Stimulated activated CD4-positive, alpha-beta T cell treated with anti-CD3 and anti-CD28 coated beads, TNF-alpha, amount 100 ng/mL, for 1 hour (primary cell): ENCODE results near the gene MOGAT1.
"Not testable (repeated sequence)": the region's sequence is repeated elsewhere in the genome, so short reads cannot be mapped to it uniquely, and the experiment has no call there.

Experiments used
- DNase-seq, 3 donors: peaks; one replicate each; pipeline ENCODE4 v3.0.0-alpha.2; 2020; ENCODE audit warnings: low read depth in 3 of 3, low spot score in 1 of 3

MOGAT1 gene

DNA sequence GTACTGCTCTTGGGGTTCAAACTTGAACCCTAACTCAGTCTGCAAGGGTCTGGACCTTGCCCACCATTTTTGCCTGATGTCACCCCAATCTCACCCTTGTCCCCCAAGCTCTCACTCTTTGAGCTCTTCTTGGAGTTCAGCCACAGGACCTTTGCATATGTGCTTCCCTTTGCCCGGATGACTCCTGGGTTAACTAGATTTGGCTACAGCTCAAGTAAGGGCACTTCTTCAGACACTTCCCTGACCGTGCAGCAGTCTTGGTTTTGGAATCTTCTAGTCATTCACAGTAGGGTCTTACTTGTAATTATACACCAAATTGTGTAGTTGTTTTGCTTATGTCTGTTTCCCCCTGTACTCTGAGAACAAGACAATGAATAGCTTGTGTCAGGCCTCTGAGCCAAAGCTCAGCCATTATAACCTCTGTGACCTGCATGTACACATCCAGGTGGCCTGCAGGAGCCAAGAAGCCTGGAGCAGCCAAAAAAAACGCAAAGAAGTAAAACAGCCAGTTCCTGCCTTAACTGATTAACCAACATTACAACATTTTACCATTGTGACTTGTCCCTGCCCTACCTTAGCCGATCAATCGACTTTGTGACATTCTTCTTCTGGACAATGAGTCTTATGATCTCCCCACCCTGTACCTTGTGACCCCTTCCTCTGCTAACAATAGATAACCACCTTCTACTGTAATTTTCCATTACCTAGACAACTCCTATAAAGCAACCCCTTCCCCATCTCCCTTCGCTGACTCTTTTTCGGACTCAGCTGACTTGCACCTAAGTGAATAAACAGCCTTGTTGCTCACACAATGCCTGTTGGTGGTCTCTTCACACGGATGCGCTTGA is 1.0 kb upstream of the MOGAT1 start:
- DNase-seq = no peak

DNA sequence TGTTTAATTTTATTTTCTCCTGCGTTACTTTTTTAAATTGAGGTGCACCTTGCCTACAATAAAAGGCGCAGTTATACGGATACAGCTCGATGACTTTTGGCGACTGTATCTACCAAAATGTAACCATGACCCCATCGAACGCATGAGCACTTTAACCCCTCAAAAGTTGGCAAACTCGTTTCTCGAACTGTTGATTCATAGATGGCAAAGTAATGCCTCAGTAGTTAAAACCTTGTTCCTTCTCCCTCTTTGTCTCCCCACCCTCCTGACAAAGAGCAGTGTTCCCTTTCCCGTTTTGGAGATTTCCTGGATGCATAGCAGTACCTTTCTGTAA is 577 bp downstream of the MOGAT1 start:
- DNase-seq = no peak

GRCh38 chr2:222673273-222673672 is 1.8 kb downstream of the MOGAT1 start:
- DNase-seq = no peak

DNA sequence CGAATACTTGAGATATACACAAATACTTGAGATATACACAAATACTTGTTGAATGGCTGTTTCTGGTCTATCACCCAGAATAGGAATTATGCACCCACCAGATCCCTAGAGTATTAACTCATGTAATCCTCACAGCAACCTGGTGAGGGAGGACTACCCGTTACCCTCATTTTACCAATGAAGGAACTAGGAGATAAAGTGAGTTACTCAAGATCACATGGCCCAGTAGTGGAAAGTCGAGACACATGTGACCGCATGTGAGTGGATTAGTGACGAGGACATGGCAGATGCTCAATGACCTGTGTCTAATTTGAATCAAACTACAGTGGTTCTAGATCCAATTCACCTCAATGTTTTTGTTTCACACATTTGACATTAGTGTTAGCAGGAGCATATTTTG is 2.4 kb downstream of the MOGAT1 start:
- DNase-seq = no peak

DNA sequence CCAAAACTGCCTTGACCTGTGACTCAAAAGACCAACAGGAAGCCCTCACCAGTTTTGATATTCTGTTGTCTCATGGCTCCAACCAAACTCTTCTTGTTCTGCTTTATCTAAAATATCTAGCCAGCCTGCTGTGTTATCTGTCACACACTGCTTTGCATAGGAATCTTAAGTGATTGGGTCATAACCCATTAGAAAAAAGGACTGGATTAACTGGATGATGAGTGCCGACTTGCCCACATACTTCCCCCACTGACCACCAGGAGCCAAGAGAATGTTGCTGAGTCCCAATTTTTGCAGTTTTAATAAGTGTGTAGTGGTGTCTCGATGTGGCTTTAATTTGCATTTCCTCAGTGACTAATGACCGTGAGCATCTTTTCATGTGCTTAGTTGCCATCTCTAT is 6.5 kb downstream of the MOGAT1 start:
- no peak for DNase-seq

- DNase-seq = no peak
These were observed 12.3 kb downstream of the MOGAT1 start for GRCh38 chr2:222683805-222684204.

DNA sequence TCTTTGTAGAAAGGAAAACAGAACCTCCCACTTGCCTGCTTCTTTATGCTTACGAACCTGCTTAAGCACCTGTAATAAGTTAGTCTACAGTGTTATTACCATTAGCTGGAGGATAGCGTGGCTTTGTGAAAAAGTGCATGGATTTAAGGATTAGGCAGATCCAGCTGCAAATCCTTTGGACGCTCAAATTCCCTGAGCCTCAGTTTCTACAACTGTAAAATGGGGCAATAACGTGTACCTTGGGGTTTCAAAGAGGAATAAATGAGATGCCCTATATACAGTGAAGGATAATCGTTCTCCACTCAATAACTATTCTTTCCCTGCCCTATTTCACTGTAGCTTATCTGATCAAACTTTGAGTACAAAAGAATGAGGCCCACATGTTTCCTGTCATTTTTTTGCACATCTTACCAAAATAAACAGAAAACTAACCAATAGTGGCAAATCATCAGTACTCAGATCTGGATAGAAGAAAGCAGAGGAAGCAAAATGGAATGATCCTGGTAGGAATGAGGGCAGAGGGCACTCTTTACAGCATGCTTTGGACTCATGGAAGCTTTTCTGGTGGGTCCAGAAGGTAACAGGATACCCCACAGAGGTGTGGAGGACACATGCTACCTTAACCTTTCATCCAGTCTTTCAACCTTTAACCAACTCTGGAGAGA is 14.8 kb downstream of the MOGAT1 start:
- no peak for DNase-seq

DNA sequence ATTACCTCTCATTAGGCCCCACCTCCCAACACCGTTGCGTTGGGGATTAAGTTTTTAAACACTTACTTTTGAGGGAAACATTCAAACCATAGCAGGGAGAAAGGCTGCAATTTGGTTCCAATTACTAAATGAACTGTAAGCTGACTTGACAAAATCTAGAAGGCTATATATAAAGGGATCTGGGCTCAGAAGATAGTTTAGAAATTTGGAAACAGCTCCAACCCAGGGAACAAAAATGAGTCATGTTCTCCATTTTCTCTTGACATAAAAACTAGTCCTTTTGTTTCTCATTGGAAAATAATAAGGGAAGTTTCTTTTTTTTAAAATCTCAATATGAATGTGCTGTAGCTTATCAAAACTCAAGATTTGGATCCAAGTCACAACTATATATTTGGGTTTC is 17.5 kb downstream of the MOGAT1 start:
- DNase-seq = no peak

DNA sequence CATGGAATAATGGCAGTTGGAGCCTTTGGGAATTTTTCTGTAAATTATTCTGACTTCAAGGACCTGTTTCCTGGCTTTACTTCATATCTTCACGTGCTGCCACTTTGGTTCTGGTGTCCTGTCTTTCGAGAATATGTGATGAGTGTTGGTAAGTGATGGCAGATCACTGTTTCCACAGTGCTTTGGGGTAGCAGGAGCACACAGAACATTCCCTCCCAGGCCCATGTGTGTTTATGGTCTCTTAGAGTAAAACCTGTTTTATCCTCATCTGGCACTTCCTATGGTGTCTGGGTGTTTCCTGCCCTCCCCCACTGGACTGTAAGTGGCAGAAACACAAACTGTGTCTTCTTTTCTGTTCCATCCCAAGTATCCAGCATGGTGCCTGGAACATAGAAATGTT is 17.9 kb downstream of the MOGAT1 start:
- no peak for DNase-seq

DNA sequence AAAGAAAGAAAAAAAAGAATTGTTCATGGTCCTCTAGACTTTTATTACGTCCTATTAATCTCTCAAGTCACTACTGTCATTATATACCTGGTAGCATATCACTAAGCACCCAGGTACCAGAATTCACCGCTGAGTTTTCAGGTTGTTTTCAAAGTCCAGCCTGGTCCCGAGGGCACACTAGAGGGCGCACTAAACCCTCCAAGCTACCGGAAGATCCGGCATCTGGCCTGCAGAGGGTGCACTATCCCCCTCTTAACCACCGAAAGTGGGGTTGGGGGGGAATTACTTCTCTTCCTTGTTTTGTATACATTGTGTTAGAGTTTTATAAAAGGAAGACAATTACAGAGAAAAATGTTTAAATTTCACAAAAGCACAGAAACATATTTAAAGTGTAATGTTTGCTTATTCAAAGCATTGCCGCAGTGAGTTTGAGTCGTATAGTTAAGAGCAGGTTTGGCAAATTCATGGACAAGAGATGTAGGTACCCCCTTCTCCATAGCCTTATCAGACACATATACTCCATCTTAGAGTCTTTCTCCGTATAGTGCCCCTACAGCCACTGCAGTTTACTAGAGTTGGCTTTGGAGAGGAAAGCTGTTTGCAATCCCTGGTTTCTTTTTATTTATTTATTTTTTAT is 19.2 kb downstream of the MOGAT1 start:
- peak; percentile 5 to 54 (median 43) for DNase-seq

- DNase-seq = not testable (repeated sequence)
These were observed 22.0 kb downstream of the MOGAT1 start for GRCh38 chr2:222693413-222693812.

GRCh38 chr2:222693837-222694236 is 22.4 kb downstream of the MOGAT1 start:
- DNase-seq = no peak

- no peak for DNase-seq
These were observed 26.8 kb downstream of the MOGAT1 start for GRCh38 chr2:222698276-222698675.

- DNase-seq = no peak
These were observed 29.8 kb downstream of the MOGAT1 start for GRCh38 chr2:222701233-222701632.

- DNase-seq = no peak
These were observed 30.3 kb downstream of the MOGAT1 start for GRCh38 chr2:222701721-222702131.

DNA sequence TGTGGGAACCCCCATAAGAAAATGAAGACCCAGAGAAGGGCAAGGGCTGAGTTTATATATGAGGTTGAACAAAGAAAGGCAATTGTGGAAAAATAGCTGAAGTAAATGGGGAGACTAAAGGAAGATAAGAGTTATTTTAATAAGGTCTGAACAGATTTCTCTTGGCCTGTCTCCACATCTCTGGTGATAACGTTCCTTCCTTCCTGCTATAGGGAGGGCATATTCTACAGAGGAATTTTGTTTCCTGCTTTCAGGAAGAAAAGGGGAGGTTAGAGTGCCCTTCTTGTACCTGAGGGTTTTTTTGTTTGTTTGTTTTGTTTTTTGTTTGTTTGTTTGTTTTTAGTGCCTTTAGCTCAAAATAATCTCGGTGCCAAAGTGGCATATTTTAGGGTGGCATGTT is 31.6 kb downstream of the MOGAT1 start:
- no peak for DNase-seq

- DNase-seq = no peak
These were observed 32.4 kb downstream of the MOGAT1 start for GRCh38 chr2:222703886-222704285.

- no peak for DNase-seq
These were observed 35.2 kb downstream of the MOGAT1 start for GRCh38 chr2:222706616-222707015.

GRCh38 chr2:222707102-222707688 is 35.7 kb downstream of the MOGAT1 start:
- DNase-seq = no peak

DNA sequence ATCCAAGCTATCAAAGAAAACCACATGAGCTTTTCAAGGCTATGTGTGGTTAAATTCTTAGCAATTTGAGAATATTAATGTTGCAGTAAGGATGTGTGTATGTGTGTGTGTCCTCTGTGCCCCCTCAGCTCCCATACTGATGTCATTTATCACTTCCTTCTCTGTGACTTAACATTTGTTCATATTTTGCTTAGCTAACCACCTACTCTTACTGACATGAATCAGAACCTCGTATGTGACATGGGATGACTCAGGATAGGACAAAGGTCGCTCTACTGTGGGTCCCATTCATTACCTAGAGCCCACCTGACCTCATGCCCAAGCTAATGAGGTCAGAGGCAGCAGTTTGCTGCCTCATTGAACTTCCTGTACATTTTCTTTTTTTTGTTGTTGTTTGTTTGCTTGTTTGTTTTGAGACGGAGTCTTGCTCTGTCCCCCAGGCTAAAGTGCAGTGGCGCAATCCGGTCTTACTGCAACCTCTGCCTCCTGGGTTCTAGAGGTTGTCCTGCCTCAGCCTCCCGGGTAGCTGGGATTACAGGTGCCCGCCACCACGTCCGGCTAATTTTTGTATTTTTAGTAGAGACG is 36.3 kb downstream of the MOGAT1 start:
- no peak for DNase-seq

GRCh38 chr2:222708274-222708710 is 36.8 kb downstream of the MOGAT1 start:
- peak; percentile 28 to 77 (median 37) for DNase-seq
